GM19099 (cell line): ENCODE measurements around the gene IQCN.

Experiments
- POLR2A ChIP-seq: IDR thresholded peaks from 3 replicates; pipeline ENCODE4 v1.6.1; 2011; ENCODE audit warnings: low read depth; ENCODE audit not compliant: insufficient read length; ENCODE audit errors: extremely low read depth

IQCN gene

DNA sequence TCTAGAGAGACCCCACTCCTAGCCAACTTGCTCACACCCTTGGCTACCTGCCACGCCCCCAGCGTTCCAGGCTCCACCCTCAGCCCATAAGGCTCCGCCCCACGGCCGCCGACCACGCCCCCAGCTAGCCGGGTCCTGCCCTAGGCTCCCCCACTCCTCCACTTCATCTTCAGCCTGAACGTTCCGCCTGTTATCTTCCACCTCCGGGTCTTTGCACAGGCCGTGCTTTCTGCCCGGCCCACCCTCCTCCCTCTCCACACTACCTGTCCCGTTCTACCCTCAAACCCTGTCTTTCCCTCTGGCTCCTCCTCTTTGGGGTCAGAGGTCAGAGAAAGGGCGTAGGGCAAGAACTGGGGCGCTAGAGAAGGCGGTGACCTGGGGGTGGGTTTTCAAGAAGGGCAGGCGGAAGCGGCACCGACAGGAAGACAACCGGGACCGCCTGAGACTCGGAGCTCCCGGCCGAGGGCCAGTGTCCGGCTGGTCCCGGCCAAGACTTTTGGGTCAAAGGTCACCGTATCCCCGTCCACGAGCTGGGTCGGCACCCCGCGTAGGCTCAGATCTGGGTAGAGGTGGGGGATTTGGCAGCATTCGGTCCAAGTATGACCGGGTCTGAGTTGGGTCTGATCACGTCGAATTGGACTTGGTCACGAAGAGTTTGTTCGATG, 50.3 kb downstream of the IQCN start:
- TF ChIP-seq POLR2A, result no peak

GRCh38 chr19:18221815-18222725, 52.2 kb downstream of the IQCN start:
- no peak for TF ChIP-seq POLR2A

DNA sequence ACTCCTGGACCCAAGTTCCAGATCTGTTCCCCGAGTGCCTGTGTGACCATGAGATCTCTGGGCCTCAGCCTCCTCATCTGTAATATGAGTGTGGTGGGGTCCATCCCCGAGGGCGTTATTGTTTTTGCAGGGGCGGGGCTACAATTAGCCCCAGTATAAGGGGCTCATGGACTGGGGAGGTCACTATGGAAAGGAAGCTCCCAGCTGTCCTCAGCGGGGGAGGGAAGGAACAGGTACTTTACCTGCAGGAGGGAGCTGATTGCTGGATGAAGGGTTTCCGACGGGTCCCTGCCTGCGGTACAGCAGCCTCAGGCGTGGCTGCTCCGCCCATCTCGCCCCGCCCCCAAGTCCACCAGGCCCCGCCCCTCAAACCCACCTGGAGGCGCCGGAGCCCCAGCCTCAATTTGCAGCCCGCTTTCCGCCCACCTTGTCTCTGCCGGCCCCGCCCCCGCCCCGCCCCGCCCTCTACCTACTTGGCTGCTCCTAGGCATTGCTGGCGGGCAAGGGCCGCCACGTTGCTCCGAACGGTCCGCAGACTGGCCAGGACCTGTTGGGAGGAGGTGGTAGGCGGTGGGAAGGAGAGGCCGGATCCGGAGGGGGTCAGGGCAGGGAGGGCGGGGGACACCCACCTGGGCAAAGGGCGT, 53.5 kb downstream of the IQCN start:
- TF ChIP-seq POLR2A, result no peak

DNA sequence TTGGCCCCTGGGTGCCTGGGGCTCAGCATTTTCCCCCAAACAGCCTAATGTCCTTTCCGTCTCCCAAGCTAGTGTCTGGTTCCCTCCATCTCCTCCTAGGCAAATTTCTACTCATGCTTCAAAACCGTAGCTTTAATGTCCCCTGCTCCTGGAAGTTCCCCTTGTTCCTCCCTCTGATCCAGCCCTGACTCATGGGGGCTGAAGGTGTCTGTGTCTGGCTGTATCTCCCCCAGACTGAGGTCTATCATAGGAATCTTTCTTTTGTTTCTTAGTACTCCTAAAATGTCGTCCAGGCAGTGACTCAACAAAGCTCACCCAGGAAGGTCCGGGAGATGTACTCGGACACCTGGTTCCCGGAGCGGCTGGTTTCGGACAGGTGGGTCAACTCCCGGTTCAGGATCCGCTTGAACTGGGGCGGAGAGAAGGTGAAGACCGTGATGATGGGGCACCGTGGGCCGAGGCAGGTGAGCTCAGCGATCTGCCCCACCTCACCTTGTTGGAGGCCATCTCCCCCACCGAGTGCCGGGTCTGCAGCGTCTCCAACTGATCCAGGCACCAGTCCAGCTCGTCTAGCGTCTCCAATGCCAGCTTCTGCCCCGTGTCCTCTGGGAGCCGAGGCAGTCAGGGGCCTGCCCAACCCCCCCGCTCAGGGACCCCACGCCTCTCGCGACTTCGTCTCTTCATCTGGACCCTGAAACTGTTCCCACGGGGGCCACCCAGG, 54.2 kb downstream of the IQCN start:
- no peak for TF ChIP-seq POLR2A

- TF ChIP-seq POLR2A, result no peak
Measured at GRCh38 chr19:18218600-18218999, 55.7 kb downstream of the IQCN start.

- TF ChIP-seq POLR2A, result no peak
Measured at GRCh38 chr19:18218159-18218558, 56.1 kb downstream of the IQCN start.

DNA sequence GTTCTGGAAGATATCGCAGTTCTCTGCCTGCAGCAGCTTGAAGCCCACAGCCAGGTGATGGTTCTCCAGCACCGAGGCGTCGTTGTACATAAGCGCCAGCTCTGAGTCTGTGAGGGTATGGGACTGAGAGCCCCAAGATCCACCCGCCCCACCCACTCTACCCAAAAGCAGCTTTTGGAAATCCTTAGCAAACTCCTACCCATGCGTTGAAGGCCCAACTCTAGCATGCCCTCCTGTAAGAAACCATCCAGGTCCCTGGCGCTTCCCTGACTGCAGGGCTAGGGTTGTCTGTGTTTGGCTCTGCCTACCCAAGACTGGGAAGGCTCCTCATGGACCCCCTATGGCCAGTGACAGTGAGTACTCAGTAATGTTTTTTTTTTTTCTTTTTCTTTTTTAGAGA, 57.5 kb downstream of the IQCN start:
- TF ChIP-seq POLR2A, result no peak

- TF ChIP-seq POLR2A, result no peak
Measured at GRCh38 chr19:18214779-18215433, 59.3 kb downstream of the IQCN start.

GRCh38 chr19:18211683-18212082, 62.6 kb downstream of the IQCN start:
- no peak for TF ChIP-seq POLR2A

GRCh38 chr19:18208098-18208951, 65.9 kb downstream of the IQCN start:
- no peak for TF ChIP-seq POLR2A
